Measurements from ENCODE around the gene TUBB3. TPM values are rescaled to one million over a fixed set of nuclear protein-coding genes. Genes with fewer than 3 reads are reported as not detected.
"Not testable (repeated sequence)": the region's sequence is repeated elsewhere in the genome, so short reads cannot be mapped to it uniquely, and the experiment has no call there.

TUBB3 gene
- total RNA-seq, 1 donor: 0.21 TPM

GRCh38 chr16:89920723-89921122 is 2.4 kb upstream of the TUBB3 start:
- Histone ChIP-seq H3K4me3 (ENCODE audit: low read length) (no peak overlapping the region), H3K4me1 (ENCODE audit: insufficient read depth, low read length) (peaks cover 61% of the 10 kb centered on the region)

GRCh38 chr16:89921131-89921701 is 1.9 kb upstream of the TUBB3 start:
- Histone ChIP-seq H3K4me3 (ENCODE audit: low read length) (no peak overlapping the region), H3K9me3 (ENCODE audit: low read depth, low read length) (no peaks in the 10 kb centered on the region), H3K27me3 (ENCODE audit: insufficient read depth, low read length) (peaks cover 44% of the 10 kb centered on the region), H3K4me1 (ENCODE audit: insufficient read depth, low read length) (peaks cover 66% of the 10 kb centered on the region)

More at GRCh38 chr16:89920723-89921122, 2.4 kb upstream of the TUBB3 start:
- Histone ChIP-seq H3K9me3 (ENCODE audit: low read depth, low read length) (no peaks in the 10 kb centered on the region), H3K27me3 (ENCODE audit: insufficient read depth, low read length) (peaks cover 43% of the 10 kb centered on the region)

DNA sequence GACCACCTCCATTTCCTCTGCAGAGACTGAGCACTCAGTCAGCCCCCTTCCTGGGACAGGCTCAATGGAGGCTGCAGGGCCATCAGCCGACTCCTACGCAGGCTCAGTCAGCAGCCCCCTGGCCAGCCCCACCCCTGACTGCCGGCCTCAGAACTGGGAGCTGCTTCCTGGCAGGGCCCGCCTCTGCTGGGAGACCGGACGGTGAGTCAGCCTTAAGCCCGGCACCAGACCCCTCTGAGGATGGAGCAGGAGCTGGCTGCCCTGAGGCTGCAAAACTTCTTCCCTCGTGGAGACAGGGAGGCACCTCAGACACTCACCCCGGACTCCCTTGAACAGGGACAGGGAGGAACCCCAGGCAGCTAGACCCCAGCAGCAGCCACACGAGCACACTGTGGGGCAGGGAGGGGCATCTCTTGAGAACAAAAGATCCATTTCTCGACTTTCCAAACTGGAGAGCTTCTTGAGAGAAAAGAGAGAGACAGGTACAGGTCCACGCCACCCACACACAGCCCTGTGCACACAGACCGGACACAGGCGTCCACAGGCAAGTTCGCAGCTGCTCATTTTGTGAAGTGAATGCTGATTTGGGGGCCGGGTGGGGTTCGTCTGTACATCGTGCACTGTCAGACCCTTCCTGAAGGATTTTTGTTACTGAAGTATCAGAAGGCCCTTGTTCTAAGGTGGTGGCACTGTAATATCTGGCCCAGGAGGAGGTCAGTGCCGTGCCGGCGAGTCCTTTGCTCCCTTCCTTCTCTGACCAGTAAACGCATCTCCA is 1.3 kb upstream of the TUBB3 start:
- H3K4me1 ChIP-seq (ENCODE audit: insufficient read depth, low read length): peaks cover 71% of the 10 kb centered on the region
- H3K4me3 ChIP-seq (ENCODE audit: low read length): no peak overlapping the region
- H3K9me3 ChIP-seq (ENCODE audit: low read depth, low read length): no peaks in the 10 kb centered on the region
- peaks cover 44% of the 10 kb centered on the region for H3K27me3 ChIP-seq (ENCODE audit: insufficient read depth, low read length)

DNA sequence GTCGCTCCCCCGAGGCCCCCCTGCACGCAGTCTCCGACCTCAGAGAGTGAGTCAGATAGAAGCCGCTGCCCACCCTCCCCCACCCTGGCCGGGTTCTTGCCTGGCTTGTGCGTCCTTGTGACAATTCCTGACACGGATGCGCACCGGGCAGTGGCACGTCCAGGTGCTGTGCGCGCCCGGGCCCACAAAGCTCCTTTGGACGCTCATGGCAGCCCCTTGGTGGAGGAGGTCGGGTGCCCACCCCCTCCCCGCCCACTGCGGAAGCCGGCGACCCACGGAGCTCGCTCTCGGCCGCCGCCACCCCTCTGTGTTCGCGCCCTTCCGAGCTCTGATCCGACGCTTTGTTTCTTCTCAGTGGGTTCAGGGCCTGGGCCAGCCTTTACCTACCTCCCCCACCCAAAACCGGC is 662 bp upstream of the TUBB3 start:
- Histone ChIP-seq H3K27me3 (ENCODE audit: insufficient read depth, low read length) (peaks cover 44% of the 10 kb centered on the region), H3K4me3 (ENCODE audit: low read length) (no peak overlapping the region), H3K9me3 (ENCODE audit: low read depth, low read length) (no peaks in the 10 kb centered on the region), H3K4me1 (ENCODE audit: insufficient read depth, low read length) (peaks cover 66% of the 10 kb centered on the region)

DNA sequence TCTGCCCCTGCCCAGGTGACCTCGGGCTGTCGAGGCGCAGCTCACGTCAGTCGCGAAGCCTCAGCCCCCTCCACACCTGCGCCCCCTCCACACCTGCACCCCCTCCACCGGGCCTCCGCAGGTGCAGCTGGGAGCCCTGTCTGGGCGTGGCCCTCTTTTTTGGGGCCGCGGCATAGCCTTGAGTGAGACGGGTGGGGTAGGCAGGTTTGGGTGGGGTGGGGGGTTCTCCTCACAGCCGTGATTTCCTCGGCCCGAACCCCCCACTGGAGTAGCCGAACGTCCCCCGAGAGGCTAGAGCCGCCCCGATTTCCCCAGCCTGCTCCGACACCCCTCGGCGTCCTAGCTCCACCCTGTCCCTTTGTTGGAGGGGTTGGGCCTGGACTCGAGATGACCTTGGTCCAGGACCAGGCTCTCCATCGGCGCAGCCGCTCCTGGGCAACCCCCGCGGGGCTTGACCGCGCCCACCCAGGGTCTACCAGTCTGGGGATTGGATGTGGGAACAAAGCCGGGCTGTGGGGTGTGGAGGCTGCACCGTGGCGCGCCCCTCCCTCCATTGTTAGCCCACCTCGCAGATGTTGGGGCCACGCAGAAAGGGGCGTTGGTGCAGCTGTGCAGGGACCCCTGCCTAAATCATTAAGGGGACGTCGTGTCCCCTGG is 626 bp downstream of the TUBB3 start:
- Histone ChIP-seq H3K9me3 (ENCODE audit: low read depth, low read length) (no peaks in the 10 kb centered on the region), H3K4me3 (ENCODE audit: low read length) (no peak overlapping the region), H3K27me3 (ENCODE audit: insufficient read depth, low read length) (peaks cover 46% of the 10 kb centered on the region), H3K4me1 (ENCODE audit: insufficient read depth, low read length) (peaks cover 54% of the 10 kb centered on the region)

DNA sequence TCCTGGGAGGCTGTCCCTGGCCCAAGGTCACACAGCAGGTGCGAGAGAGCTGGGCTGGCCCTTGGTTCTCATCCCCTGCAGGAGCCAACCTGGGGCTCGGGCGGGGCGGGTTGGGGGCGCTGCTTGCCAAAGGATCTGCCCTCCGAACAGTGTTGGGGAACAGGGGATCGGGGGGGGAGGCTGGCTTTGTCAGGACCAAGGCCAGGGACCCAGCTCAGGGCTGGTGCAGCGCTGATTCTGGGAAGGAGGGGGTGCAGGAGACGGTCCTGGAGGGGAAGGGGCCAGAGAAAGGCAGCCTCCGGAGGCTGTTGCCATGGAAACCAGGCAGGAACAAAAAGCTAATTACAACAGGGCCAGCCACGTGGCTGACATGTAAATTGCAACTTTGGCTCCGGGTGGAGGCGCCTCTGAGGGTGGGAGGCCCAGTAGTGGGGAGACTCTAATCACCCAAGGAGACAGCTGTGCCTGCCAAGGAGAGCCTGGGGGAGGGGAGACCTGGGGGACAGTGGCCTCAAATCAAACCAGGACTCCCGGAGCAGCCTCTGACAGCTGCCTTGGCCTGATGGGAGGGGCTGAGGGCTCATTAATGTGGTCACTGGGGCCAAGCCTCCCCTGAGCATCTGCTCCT is 1.3 kb downstream of the TUBB3 start:
- Histone ChIP-seq H3K4me3 (ENCODE audit: low read length) (no peak overlapping the region), H3K27me3 (ENCODE audit: insufficient read depth, low read length) (peaks cover 43% of the 10 kb centered on the region), H3K9me3 (ENCODE audit: low read depth, low read length) (no peaks in the 10 kb centered on the region)

DNA sequence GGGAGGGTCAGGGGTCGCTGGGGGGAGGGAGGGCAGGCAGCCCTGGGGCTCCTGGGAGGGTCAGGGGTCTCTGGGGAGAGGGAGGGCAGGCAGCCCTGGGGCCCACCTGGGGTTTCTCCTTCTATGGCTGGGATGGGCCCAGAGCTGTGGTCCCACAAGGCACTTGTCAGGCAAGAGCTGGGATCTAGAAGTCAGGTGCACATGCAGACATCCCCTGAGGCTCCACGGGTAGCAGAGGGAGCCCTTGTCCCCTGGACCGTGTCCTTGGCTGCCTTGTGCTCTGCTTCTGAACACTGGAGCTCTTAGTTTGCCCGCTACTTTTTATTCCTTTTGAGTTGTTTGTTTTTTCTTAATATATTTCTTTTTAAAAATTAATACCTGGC is 1.8 kb downstream of the TUBB3 start:
- Histone ChIP-seq H3K27me3 (ENCODE audit: insufficient read depth, low read length) (peaks cover 43% of the 10 kb centered on the region), H3K4me3 (ENCODE audit: low read length) (no peak overlapping the region), H3K9me3 (ENCODE audit: low read depth, low read length) (no peaks in the 10 kb centered on the region), H3K4me1 (ENCODE audit: insufficient read depth, low read length) (peaks cover 48% of the 10 kb centered on the region)

More for the DNA sequence above, 1.3 kb downstream of the TUBB3 start:
- H3K4me1 ChIP-seq (ENCODE audit: insufficient read depth, low read length): peaks cover 48% of the 10 kb centered on the region

GRCh38 chr16:89925596-89926079 is 2.5 kb downstream of the TUBB3 start:
- peaks cover 48% of the 10 kb centered on the region for H3K4me1 ChIP-seq (ENCODE audit: insufficient read depth, low read length)
- peaks cover 43% of the 10 kb centered on the region for H3K27me3 ChIP-seq (ENCODE audit: insufficient read depth, low read length)
- H3K4me3 ChIP-seq (ENCODE audit: low read length): no peak overlapping the region
- H3K9me3 ChIP-seq (ENCODE audit: low read depth, low read length): no peaks in the 10 kb centered on the region

GRCh38 chr16:89931305-89931896 is 8.3 kb downstream of the TUBB3 start:
- Histone ChIP-seq H3K4me1 (ENCODE audit: insufficient read depth, low read length) (peaks cover 3% of the 10 kb centered on the region), H3K27me3 (ENCODE audit: insufficient read depth, low read length) (peaks cover 4% of the 10 kb centered on the region), H3K9me3 (ENCODE audit: low read depth, low read length) (no peaks in the 10 kb centered on the region), H3K4me3 (ENCODE audit: low read length) (no peak overlapping the region)

GRCh38 chr16:89931964-89932363 is 8.8 kb downstream of the TUBB3 start:
- H3K4me3 ChIP-seq (ENCODE audit: low read length): no peak overlapping the region
- no peaks in the 10 kb centered on the region for H3K9me3 ChIP-seq (ENCODE audit: low read depth, low read length)
- no peaks in the 10 kb centered on the region for H3K4me1 ChIP-seq (ENCODE audit: insufficient read depth, low read length)
- peaks cover 4% of the 10 kb centered on the region for H3K27me3 ChIP-seq (ENCODE audit: insufficient read depth, low read length)

DNA sequence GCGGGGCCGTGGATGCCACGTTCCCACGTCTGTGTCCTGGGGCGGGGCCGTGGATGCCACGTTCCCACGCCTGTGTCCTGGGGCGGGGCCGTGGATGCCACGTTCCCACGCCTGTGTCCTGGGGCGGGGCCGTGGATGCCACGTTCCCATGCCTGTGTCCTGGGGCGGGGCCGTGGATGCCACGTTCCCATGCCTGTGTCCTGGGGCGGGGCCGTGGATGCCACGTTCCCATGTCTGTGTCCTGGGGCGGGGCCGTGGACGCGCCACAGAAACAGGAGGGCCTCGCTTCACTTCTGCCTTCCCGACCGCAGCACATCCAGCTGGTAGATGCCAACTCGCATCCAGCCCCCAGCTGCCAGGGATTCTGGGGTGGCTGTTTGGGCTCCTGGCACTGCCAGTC is 10.9 kb downstream of the TUBB3 start:
- H3K9me3 ChIP-seq (ENCODE audit: low read depth, low read length); H3K4me3 ChIP-seq (ENCODE audit: low read length); H3K4me1 ChIP-seq (ENCODE audit: insufficient read depth, low read length); H3K27me3 ChIP-seq (ENCODE audit: insufficient read depth, low read length): not testable (repeated sequence)

DNA sequence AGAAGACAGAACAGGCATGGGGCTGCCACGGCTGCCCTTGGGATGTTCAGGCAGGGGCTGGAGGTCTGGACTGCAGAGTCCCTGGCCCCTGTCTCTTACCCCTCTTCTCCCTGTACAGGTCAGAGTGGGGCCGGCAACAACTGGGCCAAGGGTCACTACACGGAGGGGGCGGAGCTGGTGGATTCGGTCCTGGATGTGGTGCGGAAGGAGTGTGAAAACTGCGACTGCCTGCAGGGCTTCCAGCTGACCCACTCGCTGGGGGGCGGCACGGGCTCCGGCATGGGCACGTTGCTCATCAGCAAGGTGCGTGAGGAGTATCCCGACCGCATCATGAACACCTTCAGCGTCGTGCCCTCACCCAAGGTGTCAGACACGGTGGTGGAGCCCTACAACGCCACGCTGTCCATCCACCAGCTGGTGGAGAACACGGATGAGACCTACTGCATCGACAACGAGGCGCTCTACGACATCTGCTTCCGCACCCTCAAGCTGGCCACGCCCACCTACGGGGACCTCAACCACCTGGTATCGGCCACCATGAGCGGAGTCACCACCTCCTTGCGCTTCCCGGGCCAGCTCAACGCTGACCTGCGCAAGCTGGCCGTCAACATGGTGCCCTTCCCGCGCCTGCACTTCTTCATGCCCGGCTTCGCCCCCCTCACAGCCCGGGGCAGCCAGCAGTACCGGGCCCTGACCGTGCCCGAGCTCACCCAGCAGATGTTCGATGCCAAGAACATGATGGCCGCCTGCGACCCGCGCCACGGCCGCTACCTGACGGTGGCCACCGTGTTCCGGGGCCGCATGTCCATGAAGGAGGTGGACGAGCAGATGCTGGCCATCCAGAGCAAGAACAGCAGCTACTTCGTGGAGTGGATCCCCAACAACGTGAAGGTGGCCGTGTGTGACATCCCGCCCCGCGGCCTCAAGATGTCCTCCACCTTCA is 11.7 kb downstream of the TUBB3 start:
- Histone ChIP-seq H3K27me3 (ENCODE audit: insufficient read depth, low read length) (no peaks in the 10 kb centered on the region), H3K9me3 (ENCODE audit: low read depth, low read length) (no peaks in the 10 kb centered on the region), H3K4me1 (ENCODE audit: insufficient read depth, low read length) (no peaks in the 10 kb centered on the region), H3K4me3 (ENCODE audit: low read length) (no peak overlapping the region)

DNA sequence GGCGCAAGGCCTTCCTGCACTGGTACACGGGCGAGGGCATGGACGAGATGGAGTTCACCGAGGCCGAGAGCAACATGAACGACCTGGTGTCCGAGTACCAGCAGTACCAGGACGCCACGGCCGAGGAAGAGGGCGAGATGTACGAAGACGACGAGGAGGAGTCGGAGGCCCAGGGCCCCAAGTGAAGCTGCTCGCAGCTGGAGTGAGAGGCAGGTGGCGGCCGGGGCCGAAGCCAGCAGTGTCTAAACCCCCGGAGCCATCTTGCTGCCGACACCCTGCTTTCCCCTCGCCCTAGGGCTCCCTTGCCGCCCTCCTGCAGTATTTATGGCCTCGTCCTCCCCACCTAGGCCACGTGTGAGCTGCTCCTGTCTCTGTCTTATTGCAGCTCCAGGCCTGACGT is 12.5 kb downstream of the TUBB3 start:
- not testable (repeated sequence) for H3K27me3 ChIP-seq (ENCODE audit: insufficient read depth, low read length); H3K4me1 ChIP-seq (ENCODE audit: insufficient read depth, low read length); H3K9me3 ChIP-seq (ENCODE audit: low read depth, low read length); H3K4me3 ChIP-seq (ENCODE audit: low read length)

GRCh38 chr16:89936034-89936433 is 12.9 kb downstream of the TUBB3 start:
- H3K9me3 ChIP-seq (ENCODE audit: low read depth, low read length): no peaks in the 10 kb centered on the region
- H3K4me3 ChIP-seq (ENCODE audit: low read length): no peak overlapping the region
- H3K27me3 ChIP-seq (ENCODE audit: insufficient read depth, low read length): no peaks in the 10 kb centered on the region
- no peaks in the 10 kb centered on the region for H3K4me1 ChIP-seq (ENCODE audit: insufficient read depth, low read length)
